HEK293 (cell line): ENCODE measurements around the gene BUD23.

Experiments used
- CTCF ChIA-PET: fragments of 350-600 bp; formaldehyde crosslinking; extraction: SDS; loops from one replicate; lab custom pipeline; 2021; ENCODE audit warnings: antibody characterized with exemption; lab: Yijun Ruan, JAX
- POLR2A ChIA-PET: fragments of 300-600 bp; formaldehyde crosslinking; extraction: SDS; loops from one replicate; lab custom pipeline; 2020; ENCODE audit warnings: antibody characterized with exemption, inconsistent platforms; lab: Yijun Ruan, JAX
- H3K27ac ChIP-seq: fragments of 200-500 bp; sonication (Bioruptor generic); 2 replicates; pipeline ENCODE4 v1.5.1; 2014; ENCODE audit warnings: low read depth, low read length, control low read depth, inconsistent platforms; ENCODE audit errors: extremely low read depth
- H3K36me3 ChIP-seq, 2 experiments: fragments of 200-500 bp in 1 of 2; sonication (Bioruptor generic) in 1 of 2; 1 replicate in 1 of 2; 2 replicates in 1 of 2; pipeline ENCODE4 v1.5.1; 2014 to 2017; ENCODE audit warnings: inconsistent platforms in 2 of 2, low read length in 2 of 2; ENCODE audit not compliant: control insufficient read depth in 2 of 2, insufficient read depth in 1 of 2
- H3K4me1 ChIP-seq: fragments of 200-500 bp; sonication (Bioruptor generic); 2 replicates; pipeline ENCODE4 v1.5.1; 2014; ENCODE audit warnings: mild to moderate bottlenecking, low read length, inconsistent platforms; ENCODE audit not compliant: control insufficient read depth, insufficient read depth
- H3K4me3 ChIP-seq: 2 replicates; pipeline ENCODE4 v1.5.1; 2011; ENCODE audit warnings: low read depth, mild to moderate bottlenecking, control low read depth, low read length, moderate library complexity
- H3K9me3 ChIP-seq: fragments of 200-500 bp; sonication (Bioruptor generic); 2 replicates; pipeline ENCODE4 v1.5.1; 2014; ENCODE audit warnings: low read depth, low read length, inconsistent platforms; ENCODE audit not compliant: control insufficient read depth, insufficient read depth
- EGR2 ChIP-seq: fragments of 450-650 bp; formaldehyde crosslinking; IDR thresholded peaks from 2 replicates; pipeline ENCODE4 v1.5.1; 2016; ENCODE audit warnings: low read depth, missing biosample characterization, missing genetic modification characterization
- IKZF3 ChIP-seq: fragments of 450-650 bp; IDR thresholded peaks from 2 replicates; pipeline ENCODE4 v1.5.0; 2018; ENCODE audit warnings: missing biosample characterization, mild to moderate bottlenecking, missing genetic modification characterization, moderate library complexity
- KLF10 ChIP-seq: fragments of 450-650 bp; IDR thresholded peaks from 2 replicates; pipeline ENCODE4 v1.5.1; 2018; ENCODE audit warnings: missing biosample characterization, mild to moderate bottlenecking, missing genetic modification characterization
- OSR2 ChIP-seq: fragments of 450-650 bp; formaldehyde crosslinking; IDR thresholded peaks from 2 replicates; pipeline ENCODE4 v1.5.1; 2016; ENCODE audit warnings: missing biosample characterization, missing genetic modification characterization
- SP7 ChIP-seq: fragments of 450-650 bp; formaldehyde crosslinking; IDR thresholded peaks from 2 replicates; pipeline ENCODE4 v1.5.1; 2016; ENCODE audit warnings: missing biosample characterization, missing genetic modification characterization
- ZBTB1 ChIP-seq: fragments of 450-650 bp; formaldehyde crosslinking; IDR thresholded peaks from 2 replicates; pipeline ENCODE4 v1.5.1; 2016; ENCODE audit warnings: missing biosample characterization, missing genetic modification characterization
- ZBTB8A ChIP-seq: fragments of 450-650 bp; formaldehyde crosslinking; IDR thresholded peaks from 2 replicates; pipeline ENCODE4 v1.5.1; 2016; ENCODE audit warnings: missing biosample characterization, missing genetic modification characterization
- ZIC2 ChIP-seq: fragments of 450-650 bp; formaldehyde crosslinking; IDR thresholded peaks from 2 replicates; pipeline ENCODE4 v1.5.1; 2016; ENCODE audit warnings: missing biosample characterization, missing genetic modification characterization
- ZNF140 ChIP-seq: fragments of 450-650 bp; formaldehyde crosslinking; IDR thresholded peaks from 2 replicates; pipeline ENCODE4 v1.5.1; 2016; ENCODE audit warnings: missing biosample characterization, missing genetic modification characterization
- ZNF146 ChIP-seq: fragments of 450-650 bp; formaldehyde crosslinking; IDR thresholded peaks from 2 replicates; pipeline ENCODE4 v1.5.1; 2016; ENCODE audit warnings: missing biosample characterization, missing genetic modification characterization
- ZNF169 ChIP-seq: fragments of 450-650 bp; formaldehyde crosslinking; IDR thresholded peaks from 2 replicates; pipeline ENCODE4 v1.5.1; 2016; ENCODE audit warnings: missing biosample characterization, missing genetic modification characterization
- ZNF174 ChIP-seq: fragments of 450-650 bp; formaldehyde crosslinking; IDR thresholded peaks from 2 replicates; pipeline ENCODE4 v1.5.0; 2017; ENCODE audit warnings: missing biosample characterization, mild to moderate bottlenecking, missing genetic modification characterization
- ZNF324 ChIP-seq: fragments of 450-650 bp; formaldehyde crosslinking; IDR thresholded peaks from 2 replicates; pipeline ENCODE4 v1.5.1; 2016; ENCODE audit warnings: missing biosample characterization, missing genetic modification characterization
- ZNF335 ChIP-seq: fragments of 450-650 bp; formaldehyde crosslinking; conservative IDR thresholded peaks from 2 replicates; pipeline ENCODE4 v1.5.1; 2016; ENCODE audit warnings: missing biosample characterization, missing genetic modification characterization
- ZNF423 ChIP-seq: fragments of 450-650 bp; formaldehyde crosslinking; IDR thresholded peaks from 2 replicates; pipeline ENCODE4 v1.5.1; 2016; ENCODE audit warnings: missing biosample characterization, missing genetic modification characterization
- ZNF433 ChIP-seq: fragments of 450-650 bp; formaldehyde crosslinking; IDR thresholded peaks from 2 replicates; pipeline ENCODE4 v1.5.1; 2016; ENCODE audit warnings: missing biosample characterization, missing genetic modification characterization, low read depth
- ZNF555 ChIP-seq: fragments of 450-650 bp; formaldehyde crosslinking; conservative IDR thresholded peaks from 2 replicates; pipeline ENCODE4 v1.5.1; 2017; ENCODE audit warnings: missing biosample characterization, mild to moderate bottlenecking, missing genetic modification characterization, inconsistent platforms
- ZNF660 ChIP-seq: fragments of 450-650 bp; IDR thresholded peaks from 2 replicates; pipeline ENCODE4 v1.5.1; 2018; ENCODE audit warnings: missing biosample characterization, mild to moderate bottlenecking, missing genetic modification characterization
- ZNF747 ChIP-seq: fragments of 450-650 bp; formaldehyde crosslinking; IDR thresholded peaks from 2 replicates; pipeline ENCODE4 v1.5.1; 2016; ENCODE audit warnings: missing biosample characterization, missing genetic modification characterization
- ZNF777 ChIP-seq: fragments of 450-650 bp; formaldehyde crosslinking; IDR thresholded peaks from 2 replicates; pipeline ENCODE4 v1.5.1; 2017; ENCODE audit warnings: missing biosample characterization, missing genetic modification characterization, borderline replicate concordance
- ZSCAN23 ChIP-seq: fragments of 450-650 bp; formaldehyde crosslinking; IDR thresholded peaks from 2 replicates; pipeline ENCODE4 v1.5.1; 2016; ENCODE audit warnings: missing biosample characterization, missing genetic modification characterization
- TF ChIP-seq, protein P1 (sequence below): fragments of 450-650 bp; formaldehyde crosslinking; IDR thresholded peaks from 2 replicates; pipeline ENCODE4 v1.5.1; 2016; ENCODE audit warnings: missing biosample characterization, missing genetic modification characterization

Gene BUD23

DNA sequence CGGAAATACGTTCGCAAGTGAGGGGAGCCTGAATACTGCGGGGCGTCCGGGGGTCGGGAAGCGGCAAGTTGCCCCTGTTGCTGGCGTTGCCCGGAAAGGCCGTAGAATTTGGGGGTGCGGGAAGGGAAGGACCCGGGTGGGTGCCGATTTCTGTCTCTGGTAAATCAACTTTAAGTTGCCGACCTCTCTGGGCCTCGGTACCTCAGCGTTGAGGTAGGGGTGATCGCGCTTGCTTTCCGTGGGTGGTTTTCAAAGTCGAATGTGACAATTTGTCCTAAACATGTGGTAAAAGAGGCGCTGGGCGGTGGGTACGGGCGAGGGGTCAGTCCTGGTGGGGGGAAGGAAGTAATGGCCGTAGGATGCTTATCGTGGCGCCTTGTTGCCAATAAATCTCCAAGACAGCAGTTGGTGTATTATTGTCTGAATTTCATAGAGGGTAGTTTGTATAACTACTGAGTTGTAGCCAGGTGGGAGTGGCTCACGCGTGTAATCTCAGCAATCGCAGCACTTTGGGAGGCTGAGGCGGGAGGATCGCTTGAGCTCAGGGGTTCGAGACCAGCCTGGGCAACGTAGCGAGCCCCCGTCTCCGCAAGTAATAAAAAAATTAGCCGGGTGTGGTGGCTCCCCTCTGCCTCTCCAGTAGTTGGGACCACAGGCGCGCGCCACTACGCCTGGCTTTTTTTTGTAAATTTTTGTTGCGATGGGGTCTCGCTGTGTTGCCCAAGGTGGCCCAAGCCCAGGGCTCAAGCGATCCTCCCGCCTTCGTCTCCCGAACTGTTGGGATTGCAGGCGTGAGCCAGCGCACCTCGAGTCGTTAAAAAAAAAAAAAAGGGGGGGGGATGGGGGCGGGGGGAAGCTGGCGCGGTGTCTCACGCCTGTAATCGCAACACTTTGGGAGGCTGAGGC is 644 bp downstream of the BUD23 start (continued):
- TF ChIP-seq ZIC2 (tag by site-specific recombination) (no peak), ZNF555 (tag by site-specific recombination) (no peak), ZNF324 (tag by site-specific recombination) (no peak)

DNA sequence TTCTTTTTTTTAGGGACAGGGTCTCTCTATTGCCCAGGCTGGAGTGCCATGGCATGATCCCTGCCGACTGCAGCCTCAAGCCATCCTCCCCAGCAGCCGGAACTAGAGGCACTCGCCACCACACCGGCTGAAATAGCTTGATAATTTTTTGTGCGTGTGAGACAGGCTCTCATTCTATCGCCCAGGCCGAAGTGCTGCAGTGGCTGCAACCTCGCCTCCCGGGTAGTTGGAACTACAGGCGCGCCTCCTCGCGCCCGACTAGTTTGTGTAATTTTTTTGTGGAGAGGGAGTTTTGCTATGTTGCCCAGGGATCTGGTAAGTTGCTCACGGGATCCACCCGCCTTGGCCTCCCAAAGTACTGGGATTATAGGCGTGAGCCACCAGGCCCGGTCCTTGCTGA is 1.9 kb downstream of the BUD23 start:
- H3K36me3 ChIP-seq = peaks cover 26 to 34% of the 10 kb centered on the region in 2 experiments; a peak in 2 of 3 replicates
- CTCF ChIA-PET = interaction anchor here (1.4 kb wide), 1 partner anchor 40 kb away, joined by 3 read pairs; no protein-coding TSS in a partner anchor

DNA sequence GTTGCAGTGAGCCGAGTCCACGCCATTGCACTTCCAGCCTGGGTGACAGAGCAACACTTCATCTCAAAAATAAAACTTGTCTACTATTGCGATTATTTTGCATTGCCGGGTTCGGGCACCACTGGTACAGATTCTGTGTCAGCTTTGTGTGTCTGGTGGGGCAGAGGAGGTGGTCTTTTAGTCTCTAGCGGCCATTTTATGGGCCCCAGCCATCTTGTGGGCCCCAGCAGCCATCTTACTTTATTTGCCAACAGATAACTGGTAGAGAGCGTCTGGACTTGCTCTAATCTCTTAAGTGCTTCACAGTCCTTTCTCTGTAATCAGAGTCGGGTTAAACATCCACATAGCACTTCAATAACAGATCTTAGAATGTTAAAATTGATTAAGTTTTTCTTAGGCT is 4.9 kb downstream of the BUD23 start:
- no peak overlapping the region for H3K27ac ChIP-seq
- H3K36me3 ChIP-seq = peaks cover 26 to 58% of the 10 kb centered on the region in 2 experiments; a peak in 2 of 3 replicates
- no peaks in the 10 kb centered on the region for H3K4me1 ChIP-seq
- no peak overlapping the region for H3K4me3 ChIP-seq
- TF ChIP-seq ZNF146 (tag by site-specific recombination) (no peak), IKZF3 (no peak), ZNF174 (tag by site-specific recombination) (no peak), ZNF335 (tag by site-specific recombination) (no peak), ZNF433 (tag by site-specific recombination) (no peak), OSR2 (no peak), ZNF660 (tag by site-specific recombination) (no peak), ZSCAN23 (tag by site-specific recombination) (no peak)
- CTCF ChIA-PET = no interaction called here
- no peaks in the 10 kb centered on the region for H3K9me3 ChIP-seq
- POLR2A ChIA-PET = no interaction called here

More for the DNA sequence above, 1.9 kb downstream of the BUD23 start:
- Histone ChIP-seq H3K9me3 (no peaks in the 10 kb centered on the region), H3K27ac (0 out of 2 replicates have a peak overlapping the region, but pooled peaks have one; percentile 11), H3K4me3 (no peak overlapping the region), H3K4me1 (peaks cover 3% of the 10 kb centered on the region; the same call in 1 of the 2 replicates)
- POLR2A ChIA-PET = interaction anchor here (0.7 to 1.3 kb wide), 2 partner anchors 16 to 18 kb away, joined by 4 read pairs; no protein-coding TSS in a partner anchor
- TF ChIP-seq ZNF169 (tag by site-specific recombination) = no peak
- no peak for TF ChIP-seq ZNF140
- no peak for TF ChIP-seq ZBTB1 (tag by site-specific recombination)
- no peak for TF ChIP-seq EGR2 (tag by site-specific recombination)
- no peak for TF ChIP-seq ZNF747 (tag by site-specific recombination)
- TF ChIP-seq, protein P1, sequence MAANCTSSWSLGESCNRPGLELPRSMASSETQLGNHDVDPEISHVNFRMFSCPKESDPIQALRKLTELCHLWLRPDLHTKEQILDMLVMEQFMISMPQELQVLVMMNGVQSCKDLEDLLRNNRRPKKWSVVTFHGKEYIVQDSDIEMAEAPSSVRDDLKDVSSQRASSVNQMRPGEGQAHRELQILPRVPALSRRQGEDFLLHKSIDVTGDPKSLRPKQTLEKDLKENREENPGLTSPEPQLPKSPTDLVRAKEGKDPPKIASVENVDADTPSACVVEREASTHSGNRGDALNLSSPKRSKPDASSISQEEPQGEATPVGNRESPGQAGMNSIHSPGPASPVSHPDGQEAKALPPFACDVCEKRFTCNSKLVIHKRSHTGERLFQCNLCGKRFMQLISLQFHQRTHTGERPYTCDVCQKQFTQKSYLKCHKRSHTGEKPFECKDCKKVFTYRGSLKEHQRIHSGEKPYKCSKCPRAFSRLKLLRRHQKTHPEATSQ = no peak
- TF ChIP-seq SP7 (tag by site-specific recombination) = no peak
- no peak for TF ChIP-seq ZBTB8A (tag by site-specific recombination)
- no peak for TF ChIP-seq ZNF423
- TF ChIP-seq KLF10 (tag by site-specific recombination) = no peak
- TF ChIP-seq ZNF777 (tag by site-specific recombination) = no peak
